GM18526 (cell line): ENCODE results near the gene AKAP6.

Experiments
- POLR2A ChIP-seq: IDR thresholded peaks from 3 replicates; pipeline ENCODE4 v1.6.1; 2011; ENCODE audit not compliant: insufficient read length; ENCODE audit errors: extremely low read depth

AKAP6 gene

DNA sequence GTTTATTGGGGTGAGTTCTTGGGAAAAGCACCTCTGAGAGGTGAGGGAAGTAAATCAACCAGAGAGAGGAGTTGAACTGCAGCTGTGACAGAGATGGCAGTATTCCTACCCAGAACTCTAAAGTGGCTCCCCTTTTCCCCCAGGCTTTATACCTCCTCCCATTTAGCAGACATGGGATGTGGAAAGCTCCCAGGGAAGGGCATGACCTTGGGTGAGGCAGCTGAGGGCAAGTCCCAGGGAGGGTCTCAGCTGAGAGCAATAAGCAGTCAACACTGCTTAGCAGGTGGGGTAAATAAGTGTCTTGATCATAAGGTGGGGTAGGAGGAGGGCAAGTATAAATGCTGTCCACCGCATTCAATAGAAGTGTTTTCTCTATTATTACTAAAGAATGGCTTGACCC lies 143.0 kb downstream of the AKAP6 start:
- no peak for TF ChIP-seq POLR2A

DNA sequence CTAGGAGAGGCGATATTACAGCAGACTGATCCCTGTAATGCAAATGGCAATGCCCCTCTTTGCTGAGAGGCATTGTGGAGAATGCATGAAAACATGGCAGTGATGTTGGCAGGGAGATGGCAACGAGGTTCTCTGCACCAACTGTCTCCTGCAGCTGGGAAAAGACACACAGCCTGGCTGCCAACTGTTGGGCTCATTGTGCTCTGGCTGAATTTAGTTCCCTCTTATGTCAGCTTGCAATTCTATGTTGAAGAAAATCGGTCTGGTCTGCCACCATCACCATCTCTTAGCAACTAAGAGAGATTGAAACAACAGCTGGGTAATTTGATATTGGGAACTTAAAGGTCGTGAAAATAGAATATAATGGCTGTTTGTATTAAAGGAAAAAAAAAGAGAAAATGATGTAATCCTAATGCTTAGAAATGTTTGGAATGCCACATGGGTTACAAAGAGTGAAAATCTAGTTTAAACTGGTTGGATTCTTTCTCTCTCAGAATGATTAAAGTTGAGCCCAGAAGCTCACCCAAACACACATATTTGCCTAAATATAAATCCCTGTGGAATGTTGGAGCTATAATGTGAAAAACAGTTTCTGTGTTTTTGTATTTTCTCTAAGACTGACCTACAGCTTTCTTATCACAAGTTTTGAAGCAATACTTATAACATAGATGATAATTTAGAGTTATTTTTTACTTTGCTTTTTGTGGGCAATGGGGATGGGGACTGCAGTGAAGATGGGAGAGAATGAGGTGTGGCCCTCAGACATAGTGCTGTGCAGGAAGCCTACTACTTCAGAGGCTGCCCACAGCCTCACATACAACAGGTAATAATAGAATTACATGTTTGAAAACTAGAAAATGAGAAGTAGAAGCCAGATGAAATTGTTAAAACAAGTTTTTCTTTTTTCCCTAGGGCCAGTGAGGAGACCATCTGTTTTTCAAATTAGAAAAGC lies 143.7 kb downstream of the AKAP6 start:
- no peak for TF ChIP-seq POLR2A

DNA sequence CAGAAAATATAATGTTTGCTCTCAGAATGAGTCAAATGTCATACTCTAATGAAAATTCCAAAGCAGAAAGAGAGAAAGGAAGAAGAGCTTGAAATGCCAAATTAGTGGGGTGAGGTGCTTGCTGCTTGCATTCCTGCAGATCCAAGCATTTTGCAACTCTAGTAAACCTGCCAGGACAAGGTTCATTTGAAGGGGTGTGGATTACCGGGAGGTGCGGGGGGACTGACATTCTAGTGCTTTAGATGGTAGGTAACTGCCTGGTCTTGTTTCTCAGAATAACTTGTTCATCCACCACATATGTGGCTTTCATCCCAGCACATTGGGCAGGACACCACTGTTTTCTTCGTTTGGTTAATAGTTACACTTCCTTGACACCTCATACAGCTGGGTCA lies 144.4 kb downstream of the AKAP6 start:
- no peak for TF ChIP-seq POLR2A

DNA sequence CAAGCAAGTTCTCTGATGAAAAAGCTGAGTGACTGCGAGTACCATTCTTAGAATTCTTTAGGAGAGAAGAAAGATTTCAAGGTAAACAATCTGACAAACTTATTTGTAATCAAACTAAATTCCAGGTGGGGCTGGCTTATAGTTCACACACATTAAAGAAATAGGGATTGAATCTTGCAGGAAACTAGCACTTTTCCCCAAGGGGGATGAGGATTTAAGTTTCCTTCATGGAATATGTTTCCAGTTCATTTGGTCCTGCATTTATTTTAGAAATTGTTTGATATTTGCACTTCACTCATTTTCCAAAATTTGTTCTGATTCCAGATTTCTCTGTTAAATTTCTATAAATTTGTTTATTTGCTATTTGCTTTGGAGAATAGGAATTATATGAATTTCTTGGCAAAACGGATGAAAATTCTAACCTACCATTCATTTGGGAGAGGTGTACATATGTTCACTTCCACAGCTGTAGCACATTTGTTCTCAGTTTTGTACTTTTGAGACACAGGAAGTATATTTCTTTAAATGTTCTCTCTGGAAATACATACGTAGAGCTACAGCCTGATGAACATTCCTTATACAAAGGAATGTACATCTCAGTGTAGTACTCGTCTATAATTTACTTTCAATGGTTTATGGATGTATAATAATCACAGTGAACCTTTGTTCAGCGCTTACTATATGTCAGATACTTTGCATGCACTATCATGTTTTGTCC lies 145.5 kb downstream of the AKAP6 start:
- TF ChIP-seq POLR2A = no peak

DNA sequence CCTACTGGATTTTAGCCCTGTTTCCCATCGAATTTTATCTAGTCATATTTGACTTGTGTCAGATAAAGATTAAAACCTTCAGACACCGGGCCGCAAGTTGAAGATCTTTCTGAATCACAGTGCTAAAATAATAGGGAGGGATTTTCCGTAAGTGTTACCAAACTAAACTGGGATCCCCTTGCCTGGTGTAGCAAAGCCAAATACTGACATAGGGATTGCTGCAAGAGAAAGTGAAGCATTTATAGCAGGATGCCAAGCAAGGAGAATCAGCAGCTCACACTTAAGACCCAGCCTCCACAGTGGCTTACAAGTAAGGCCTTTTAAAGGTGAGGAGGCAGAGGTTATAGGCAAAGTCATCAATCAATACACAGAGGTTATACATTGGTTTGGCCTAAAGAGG lies 147.4 kb downstream of the AKAP6 start:
- no peak for TF ChIP-seq POLR2A

DNA sequence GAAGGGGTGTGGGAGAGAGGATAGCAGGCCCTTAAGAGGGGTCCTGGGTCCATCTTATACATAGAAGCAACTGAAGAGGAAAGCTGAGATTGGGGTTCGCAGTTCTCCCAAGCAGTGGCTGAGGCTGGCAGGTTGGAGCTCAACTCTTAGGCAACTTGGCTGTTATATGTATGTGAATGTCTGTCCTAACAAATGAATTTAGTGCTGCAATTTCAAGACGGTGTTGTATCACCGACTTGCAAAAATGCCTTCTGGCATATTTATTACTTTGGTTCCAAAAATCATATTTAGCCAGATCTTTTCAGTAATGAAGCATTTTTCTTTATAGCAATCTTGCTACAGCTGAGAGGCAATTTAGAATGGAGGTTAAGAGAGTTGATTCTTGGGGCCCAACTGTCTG lies 148.3 kb downstream of the AKAP6 start:
- TF ChIP-seq POLR2A = no peak

DNA sequence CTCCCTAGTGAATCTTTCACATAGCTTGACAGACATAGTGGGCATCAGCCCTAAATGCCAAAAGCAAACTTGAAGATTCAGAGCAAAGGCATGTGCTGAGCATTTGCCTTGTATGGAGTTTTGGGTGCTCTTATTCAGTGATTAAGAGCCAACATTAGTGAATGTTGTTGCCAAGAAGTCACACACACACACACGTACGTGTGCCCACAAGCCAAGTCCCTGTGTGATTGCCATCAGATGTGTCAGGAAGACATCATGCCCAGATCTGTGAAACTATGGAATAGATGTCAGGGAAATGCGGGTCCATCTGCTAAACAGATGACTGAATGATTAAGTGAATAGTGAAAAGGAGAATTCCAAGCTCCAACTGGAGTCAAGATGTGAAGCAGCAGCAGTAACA lies 149.0 kb downstream of the AKAP6 start:
- TF ChIP-seq POLR2A = no peak

DNA sequence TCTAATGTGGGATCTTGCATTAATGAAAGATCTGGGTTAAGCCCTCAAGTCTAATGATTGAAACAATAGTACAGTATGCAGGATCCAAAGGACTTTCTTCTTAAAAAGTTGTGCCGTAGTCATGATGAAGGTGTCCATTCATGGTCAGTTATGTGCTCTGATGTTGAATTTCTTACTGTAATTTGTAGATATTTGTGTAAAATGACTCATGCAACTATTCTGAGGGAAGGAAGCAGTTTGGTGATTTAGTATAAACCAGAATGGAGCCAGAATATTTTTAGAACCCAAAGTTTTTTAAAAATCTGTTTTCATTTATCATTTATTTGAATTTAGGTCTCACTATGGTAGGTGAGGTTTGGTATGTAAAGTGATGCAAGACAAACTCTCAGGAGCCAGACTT lies 151.2 kb downstream of the AKAP6 start:
- TF ChIP-seq POLR2A = no peak

DNA sequence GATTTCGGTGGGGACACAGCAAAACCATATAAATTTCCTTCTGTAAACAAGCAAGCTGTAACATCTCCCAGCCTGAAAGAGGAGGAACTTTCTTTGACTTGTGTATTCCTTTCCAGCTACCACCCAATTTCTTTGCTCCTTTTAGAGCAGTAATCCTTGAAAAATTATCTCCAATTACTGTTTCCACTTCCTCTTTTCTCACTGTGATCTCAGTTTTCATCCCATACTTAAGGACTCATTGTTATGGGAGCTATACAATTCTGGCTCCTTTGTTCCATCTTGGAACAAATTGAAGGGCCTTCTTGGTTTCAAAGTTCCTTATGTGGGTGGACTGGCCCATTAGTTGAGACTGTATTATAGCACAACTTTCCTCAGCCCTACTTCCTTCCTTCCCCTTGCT lies 152.6 kb downstream of the AKAP6 start:
- TF ChIP-seq POLR2A = no peak

DNA sequence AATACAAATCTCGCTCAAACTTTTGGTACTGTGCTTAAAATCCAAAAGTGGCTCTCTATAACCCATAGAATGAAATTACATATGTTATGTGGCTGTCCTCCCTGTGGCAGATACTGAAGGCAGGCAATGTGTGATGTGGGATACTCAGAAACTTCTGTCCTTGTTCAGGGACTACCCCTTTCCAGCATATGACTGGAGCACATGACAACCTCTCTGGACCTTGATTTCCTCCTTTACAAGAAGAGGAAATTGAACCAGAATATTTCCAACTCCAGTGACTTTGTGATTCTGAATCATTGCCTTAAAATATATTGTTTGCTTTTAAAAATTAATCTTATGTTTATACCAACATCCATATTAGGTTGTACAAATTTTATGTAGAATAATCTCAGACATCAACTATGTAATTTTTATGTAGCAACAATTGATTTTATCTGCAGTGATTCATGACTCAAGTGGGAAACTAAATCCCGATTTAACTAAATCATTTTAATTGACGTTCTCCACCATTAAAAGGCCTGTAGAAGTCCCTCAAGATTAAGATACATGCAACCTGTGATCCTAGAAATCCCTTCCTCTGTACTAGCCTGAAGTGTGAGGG lies 162.4 kb downstream of the AKAP6 start:
- TF ChIP-seq POLR2A = no peak

DNA sequence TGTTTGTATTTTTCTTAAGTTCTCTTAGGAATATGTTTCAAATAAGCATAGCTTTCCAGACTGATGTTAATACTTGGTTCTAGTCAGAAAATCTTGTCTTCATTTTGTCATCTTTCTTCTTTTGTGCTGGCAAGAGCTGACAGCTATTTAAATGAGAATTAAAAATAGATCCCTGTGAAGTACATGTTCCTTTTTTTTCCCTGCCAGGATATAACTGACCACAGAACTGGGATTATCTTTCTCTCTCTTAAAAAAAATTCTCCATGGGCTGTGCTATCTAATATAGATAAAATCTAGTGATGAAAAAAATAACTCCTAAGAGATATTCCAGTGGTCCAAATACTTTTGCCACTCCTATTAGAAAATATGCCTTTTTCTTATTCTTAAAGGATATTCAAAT lies 163.4 kb downstream of the AKAP6 start:
- no peak for TF ChIP-seq POLR2A

DNA sequence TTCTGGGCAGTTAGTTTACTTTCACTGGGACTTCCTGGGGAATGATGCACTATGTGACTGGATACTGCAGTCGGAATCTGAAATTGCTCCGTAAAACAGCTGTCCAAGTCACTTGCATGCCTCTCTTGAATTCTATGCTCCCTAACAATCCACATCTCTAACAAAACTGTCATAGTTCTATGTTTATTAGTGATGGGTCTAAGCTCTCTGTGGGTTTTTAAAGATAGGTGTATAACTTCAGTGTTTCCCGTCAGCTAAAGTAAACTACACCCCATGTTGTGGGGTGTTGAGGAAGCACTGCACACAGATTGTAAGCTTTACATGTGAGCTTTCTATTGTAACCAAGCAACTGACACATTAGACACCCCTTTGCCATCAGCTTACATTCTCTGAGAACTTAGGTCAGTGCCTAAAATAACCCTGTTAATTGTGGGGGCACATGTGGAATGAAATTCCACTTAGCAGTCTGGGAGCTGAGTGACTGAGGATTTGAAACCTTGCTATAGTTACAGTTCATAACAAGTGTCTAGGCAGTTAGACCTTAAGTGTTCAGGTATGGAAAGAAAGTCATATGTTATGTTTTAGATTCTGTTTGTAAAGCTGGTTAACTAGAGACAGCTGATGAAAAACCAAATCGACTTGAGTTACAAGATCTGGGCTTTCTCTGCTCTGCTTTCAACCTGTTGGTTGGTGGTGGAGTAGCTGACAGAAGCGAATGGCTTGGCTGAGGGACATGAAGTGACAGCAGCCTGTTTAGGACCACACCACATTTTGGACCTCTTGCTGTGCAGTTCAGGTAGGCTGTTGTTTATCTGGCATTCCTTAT lies 165.7 kb downstream of the AKAP6 start:
- TF ChIP-seq POLR2A = no peak

DNA sequence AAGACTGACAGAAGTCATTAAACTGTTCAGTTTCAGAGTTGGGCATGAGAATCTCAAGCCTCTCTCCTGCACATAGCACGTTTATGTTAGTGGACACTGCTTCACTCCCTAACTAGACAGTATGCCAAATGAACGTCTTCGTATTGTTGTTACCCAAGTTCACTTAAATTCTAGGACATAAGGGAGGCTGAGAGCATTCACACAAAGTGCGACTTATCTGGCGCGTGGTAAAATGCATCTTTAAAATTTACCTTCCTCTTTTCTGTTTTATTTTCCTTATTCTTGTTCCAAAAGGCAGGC lies 166.3 kb downstream of the AKAP6 start:
- TF ChIP-seq POLR2A = no peak

DNA sequence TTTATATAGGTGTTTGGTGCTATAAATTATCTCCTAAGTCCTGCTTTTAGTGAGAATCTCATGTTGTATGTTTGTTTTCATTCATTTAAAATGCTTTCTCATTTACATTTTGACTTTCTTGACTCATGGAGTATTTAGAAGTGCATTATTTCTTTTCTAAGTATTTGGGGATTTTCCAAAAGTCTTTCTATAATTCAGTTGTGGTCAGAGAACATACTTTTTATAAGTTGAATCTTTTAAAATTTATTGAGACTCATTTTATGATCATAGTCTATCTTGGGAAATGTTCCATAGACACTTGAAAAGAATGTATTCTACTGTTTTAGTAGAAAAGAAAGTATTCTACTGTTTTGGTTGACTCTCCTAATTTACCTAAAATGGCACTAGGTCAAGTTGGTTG lies 168.2 kb downstream of the AKAP6 start:
- TF ChIP-seq POLR2A = no peak
